ENCODE measurements around the gene OR51G1. TPM values are rescaled to one million over a fixed set of nuclear protein-coding genes. Genes with fewer than 3 reads are reported as not detected.

OR51G1 gene
- total RNA-seq, 2 experiments from 2014 or later, result not detected

GRCh38 chr11:4890279-4890678, 33.9 kb downstream of the OR51G1 start:
- no peak overlapping the region for H3K4me3 Mint-ChIP-seq
- no peaks in the 10 kb centered on the region for H3K4me1 Mint-ChIP-seq
- no peaks in the 10 kb centered on the region for H3K27me3 Mint-ChIP-seq
- H3K36me3 Mint-ChIP-seq, result no peaks in the 10 kb centered on the region
- no peak for DNase-seq
- H3K27ac Mint-ChIP-seq, result no peak overlapping the region
- no peaks in the 10 kb centered on the region for H3K9me3 Mint-ChIP-seq

- Mint-ChIP-seq H3K27ac (no peak overlapping the region), H3K36me3 (no peaks in the 10 kb centered on the region), H3K4me1 (no peaks in the 10 kb centered on the region), H3K27me3 (no peaks in the 10 kb centered on the region), H3K9me3 (no peaks in the 10 kb centered on the region), H3K4me3 (no peak overlapping the region)
- no peak for DNase-seq
These were observed 36.5 kb downstream of the OR51G1 start for GRCh38 chr11:4887591-4887990.

GRCh38 chr11:4886186-4886585, 38.0 kb downstream of the OR51G1 start:
- DNase-seq, result no peak
- Mint-ChIP-seq H3K27me3 (no peaks in the 10 kb centered on the region), H3K4me3 (no peak overlapping the region), H3K9me3 (no peaks in the 10 kb centered on the region), H3K36me3 (no peaks in the 10 kb centered on the region), H3K4me1 (no peaks in the 10 kb centered on the region), H3K27ac (no peak overlapping the region)

GRCh38 chr11:4884361-4884760, 39.8 kb downstream of the OR51G1 start:
- no peak for DNase-seq
- Mint-ChIP-seq H3K4me1 (no peaks in the 10 kb centered on the region), H3K4me3 (no peak overlapping the region), H3K27ac (no peak overlapping the region), H3K9me3 (no peaks in the 10 kb centered on the region), H3K36me3 (no peaks in the 10 kb centered on the region), H3K27me3 (no peaks in the 10 kb centered on the region)

GRCh38 chr11:4882543-4882942, 41.6 kb downstream of the OR51G1 start:
- H3K27ac Mint-ChIP-seq, result no peak overlapping the region
- DNase-seq, result no peak
- H3K4me1 Mint-ChIP-seq, result no peaks in the 10 kb centered on the region
- H3K36me3 Mint-ChIP-seq, result no peaks in the 10 kb centered on the region
- H3K27me3 Mint-ChIP-seq, result no peaks in the 10 kb centered on the region
- no peaks in the 10 kb centered on the region for H3K9me3 Mint-ChIP-seq
- H3K4me3 Mint-ChIP-seq, result no peak overlapping the region

- no peak within 1 kb of the TSS for H3K4me3 Mint-ChIP-seq
- H3K4me1 Mint-ChIP-seq, result no peaks in the 10 kb centered on the region
- H3K36me3 Mint-ChIP-seq, result no peaks in the 10 kb centered on the region
- no peak within 1 kb of the TSS for H3K27ac Mint-ChIP-seq
- H3K27me3 Mint-ChIP-seq, result no peaks in the 10 kb centered on the region
- no peaks in the 10 kb centered on the region for H3K9me3 Mint-ChIP-seq
- DNase-seq, result no peak
These were observed 42.2 kb downstream of the OR51G1 start, which contains the start of gene OR51T1 for GRCh38 chr11:4881860-4882500. Gene OR51T1, plus strand, starts transcription at chr11:4881900. Its CDS starts 0 bp downstream, at chr11:4881900.

- Mint-ChIP-seq H3K27ac (no peak overlapping the region), H3K9me3 (no peaks in the 10 kb centered on the region), H3K4me3 (no peak overlapping the region), H3K36me3 (no peaks in the 10 kb centered on the region), H3K4me1 (no peaks in the 10 kb centered on the region), H3K27me3 (no peaks in the 10 kb centered on the region)
- no peak for DNase-seq
These were observed 43.0 kb downstream of the OR51G1 start for GRCh38 chr11:4881188-4881587.

Other genes starting within 250 kb of the OR51G1 start
- not detected for gene OR51E2, start 226.5 kb downstream of the OR51G1 start, total RNA-seq
- gene MMP26, start 219.6 kb downstream of the OR51G1 start, total RNA-seq, result not detected
- gene OR51F1, start 154.4 kb downstream of the OR51G1 start, total RNA-seq, result not detected
- gene OR52R1, start 120.0 kb downstream of the OR51G1 start, total RNA-seq, result not detected
- not detected for gene OR51F2, start 103.0 kb downstream of the OR51G1 start, total RNA-seq
- gene OR51S1, start 75.1 kb downstream of the OR51G1 start, total RNA-seq, result not detected
- not detected for gene OR51T1, start 42.4 kb downstream of the OR51G1 start, total RNA-seq
- not detected for gene OR51A7, start 20.6 kb downstream of the OR51G1 start, total RNA-seq
- not detected for gene OR51G2, start 5.0 kb downstream of the OR51G1 start, total RNA-seq
- not detected for gene OR51A4, start 23.3 kb upstream of the OR51G1 start, total RNA-seq
- not detected for gene OR51A2, start 31.4 kb upstream of the OR51G1 start, total RNA-seq
- not detected for gene OR51L1, start 70.5 kb upstream of the OR51G1 start, total RNA-seq
- not detected for gene OR52J3, start 122.2 kb upstream of the OR51G1 start, total RNA-seq
- gene OR52E2, start 135.3 kb upstream of the OR51G1 start, total RNA-seq, result not detected
- gene OR52E1, start 145.2 kb upstream of the OR51G1 start, total RNA-seq, result not detected
- not detected for gene OR52A5, start 214.0 kb upstream of the OR51G1 start, total RNA-seq
- not detected for gene OR52A1, start 230.4 kb upstream of the OR51G1 start, total RNA-seq

Measured in activated naive CD8-positive, alpha-beta T cell treated with anti-CD3 and anti-CD28 coated beads for 36 hours (primary cell).